Measurements from ENCODE around the gene WSCD2.

DNA sequence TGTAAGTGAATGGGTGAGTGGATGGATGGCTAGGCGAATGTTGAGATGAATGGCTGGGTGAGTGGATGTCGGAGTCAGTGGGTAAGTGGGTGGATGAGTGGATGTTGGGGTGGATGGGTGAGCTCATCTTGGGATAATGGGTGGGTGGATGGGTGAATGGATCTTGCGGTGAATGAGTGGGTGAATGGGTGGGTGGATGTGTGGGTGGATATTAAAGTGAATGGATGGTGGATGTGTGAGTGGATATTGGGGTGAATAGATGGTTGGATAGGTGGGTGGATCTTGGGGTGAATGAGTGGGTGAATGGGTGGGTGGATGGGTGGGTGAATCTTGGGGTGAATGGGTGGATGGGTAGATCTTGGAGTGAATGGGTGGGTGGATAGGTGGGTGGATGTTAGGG is 158.1 kb downstream of the WSCD2 start:
- TF ChIP-seq, protein P1, sequence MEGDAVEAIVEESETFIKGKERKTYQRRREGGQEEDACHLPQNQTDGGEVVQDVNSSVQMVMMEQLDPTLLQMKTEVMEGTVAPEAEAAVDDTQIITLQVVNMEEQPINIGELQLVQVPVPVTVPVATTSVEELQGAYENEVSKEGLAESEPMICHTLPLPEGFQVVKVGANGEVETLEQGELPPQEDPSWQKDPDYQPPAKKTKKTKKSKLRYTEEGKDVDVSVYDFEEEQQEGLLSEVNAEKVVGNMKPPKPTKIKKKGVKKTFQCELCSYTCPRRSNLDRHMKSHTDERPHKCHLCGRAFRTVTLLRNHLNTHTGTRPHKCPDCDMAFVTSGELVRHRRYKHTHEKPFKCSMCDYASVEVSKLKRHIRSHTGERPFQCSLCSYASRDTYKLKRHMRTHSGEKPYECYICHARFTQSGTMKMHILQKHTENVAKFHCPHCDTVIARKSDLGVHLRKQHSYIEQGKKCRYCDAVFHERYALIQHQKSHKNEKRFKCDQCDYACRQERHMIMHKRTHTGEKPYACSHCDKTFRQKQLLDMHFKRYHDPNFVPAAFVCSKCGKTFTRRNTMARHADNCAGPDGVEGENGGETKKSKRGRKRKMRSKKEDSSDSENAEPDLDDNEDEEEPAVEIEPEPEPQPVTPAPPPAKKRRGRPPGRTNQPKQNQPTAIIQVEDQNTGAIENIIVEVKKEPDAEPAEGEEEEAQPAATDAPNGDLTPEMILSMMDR (conservative IDR thresholded peaks at IDR 0.05; ENCODE audit: low read length), result no peak
- TF ChIP-seq EZH2phosphoT487 (IDR thresholded peaks at IDR 0.05; ENCODE audit: borderline replicate concordance, low read depth, low read length), result no peak
